K562 (cell line): ENCODE results near the gene MVB12B. TPM values are rescaled to one million over a fixed set of nuclear protein-coding genes. Genes with fewer than 3 reads are reported as not detected.

Experiments used
- CBFA2T2 ChIP-seq: fragments of 450-650 bp; conservative IDR thresholded peaks from 2 replicates; pipeline ENCODE4 v1.6.1; 2017; ENCODE audit warnings: mild to moderate bottlenecking
- CBX3 ChIP-seq, 2 experiments: IDR thresholded peaks; 1 replicate in 1 of 2; 2 replicates in 1 of 2; pipeline ENCODE4 v1.6.1; 2012; ENCODE audit warnings: inconsistent platforms in 2 of 2, low read length in 2 of 2, borderline replicate concordance in 1 of 2, control low read depth in 1 of 2
- ERF ChIP-seq: fragments of 450-650 bp; formaldehyde crosslinking; IDR thresholded peaks from 2 replicates; pipeline ENCODE4 v1.4.0; 2020; ENCODE audit warnings: mild to moderate bottlenecking, mixed read lengths
- GABPA ChIP-seq: fragments of 200-800 bp; sonication (Bioruptor generic); conservative IDR thresholded peaks from 2 replicates; pipeline ENCODE4 v1.6.1; 2016; ENCODE audit warnings: low read depth, missing genetic modification characterization, missing compliant biosample characterization
- GTF3C2 ChIP-seq: IDR thresholded peaks from 3 replicates; pipeline ENCODE4 v1.6.1; 2011; ENCODE audit warnings: borderline replicate concordance, mild to moderate bottlenecking, moderate library complexity; ENCODE audit not compliant: insufficient read length; ENCODE audit errors: extremely low read depth
- HDAC8 ChIP-seq: fragments of 450-650 bp; IDR thresholded peaks from 2 replicates; pipeline ENCODE4 v1.6.1; 2016; ENCODE audit warnings: mild to moderate bottlenecking, missing genetic modification characterization, moderate library complexity, missing compliant biosample characterization
- HINFP ChIP-seq: fragments of 450-650 bp; conservative IDR thresholded peaks from 2 replicates; pipeline ENCODE4 v1.6.1; 2016; ENCODE audit warnings: missing genetic modification characterization, low read depth, mild to moderate bottlenecking, control low read depth, missing compliant biosample characterization
- MYC ChIP-seq, 2 experiments: fragments of 250-450 bp in 1 of 2; sonication (Bioruptor Pico) in 1 of 2; IDR thresholded peaks; 2 replicates each; pipeline versions ENCODE4 v1.5.1 to v1.6.1; 2012 to 2021; ENCODE audit warnings: low read depth in 2 of 2, borderline replicate concordance in 1 of 2, improper control_type of control experiment in 1 of 2, low read length in 1 of 2, mild to moderate bottlenecking in 1 of 2, moderate library complexity in 1 of 2
- POLR2A ChIP-seq: fragments of 450-650 bp; conservative IDR thresholded peaks from 2 replicates; pipeline ENCODE4 v1.6.1; 2016
- ZNF124 ChIP-seq: sonication (generic); formaldehyde crosslinking; IDR thresholded peaks from 2 replicates; pipeline ENCODE4 v1.8.1; 2022; ENCODE audit warnings: missing genetic modification reagents
- ZNF232 ChIP-seq: sonication (generic); formaldehyde crosslinking; IDR thresholded peaks from 2 replicates; pipeline ENCODE4 v1.8.0; 2022; ENCODE audit warnings: mild to moderate bottlenecking, missing genetic modification reagents
- polyA plus RNA-seq, 8 experiments: library from polyadenylated mRNA; depleted of rRNA in 4 of 8; stranded (reverse) in 5 of 8; unstranded in 3 of 8; fragments of >200 nt; fragmentation: Nextera tagmentation in 2 of 8; fragmentation: Illumina TruSeq in 1 of 8; extraction: Ambion mirVana in 2 of 8; extraction: Trizol in 1 of 8; gene quantifications; 2 replicates each; pipeline versions ENCODE4 v1.2.1 to v1.2.3, GENCODE V29; 2011 to 2014; ENCODE audit warnings: inconsistent platforms in 1 of 8, missing spikeins in 1 of 8
- total RNA-seq, 7 experiments: library from RNA; depleted of rRNA in 6 of 7; stranded (reverse); fragments of >200 nt in 6 of 7; fragmentation: Illumina TruSeq in 2 of 7; extraction: Trizol in 2 of 7; gene quantifications; 2 replicates each; pipeline versions ENCODE4 v1.2.1 to v1.2.3, GENCODE V29; 2011 to 2021; ENCODE audit warnings: low replicate concordance in 1 of 7

Gene MVB12B
- total and polyA plus RNA-seq, 9 of the 15 experiments (the other 6 are each of a cell fraction or from before 2014, with no cell fraction given) = not detected

GRCh38 chr9:126327714-126328185, 1.1 kb downstream of the MVB12B start (continued):
- no peak for TF ChIP-seq POLR2A
- TF ChIP-seq MYC (IDR thresholded peaks at IDR 0.05; ENCODE audit: low read depth, low read length) = no peak
- TF ChIP-seq MYC (CRISPR knock-in tag; IDR thresholded peaks at IDR 0.05; ENCODE audit: borderline replicate concordance, low read depth) = no peak
- TF ChIP-seq CBX3 (IDR thresholded peaks at IDR 0.05; ENCODE audit: borderline replicate concordance in 1 of 2, low read length in 2 of 2) = no peak
- TF ChIP-seq GTF3C2 = no peak
- no peak for TF ChIP-seq HINFP (tag)
- no peak for TF ChIP-seq ZNF124 (CRISPR knock-in tag)
- no peak for TF ChIP-seq HDAC8 (tag)
- no peak for TF ChIP-seq CBFA2T2
- no peak for TF ChIP-seq ERF (CRISPR knock-in tag)
- TF ChIP-seq GABPA = no peak
- TF ChIP-seq ZNF232 (CRISPR knock-in tag) = no peak
- TF ChIP-seq, all 486 proteins: peak for 0
